ENCODE results near the gene CLOCK. TPM values are rescaled to one million over a fixed set of nuclear protein-coding genes. Genes with fewer than 3 reads are reported as not detected.

Gene CLOCK
- total RNA-seq, 1 donor from 2014 or later: 29.6 TPM

DNA sequence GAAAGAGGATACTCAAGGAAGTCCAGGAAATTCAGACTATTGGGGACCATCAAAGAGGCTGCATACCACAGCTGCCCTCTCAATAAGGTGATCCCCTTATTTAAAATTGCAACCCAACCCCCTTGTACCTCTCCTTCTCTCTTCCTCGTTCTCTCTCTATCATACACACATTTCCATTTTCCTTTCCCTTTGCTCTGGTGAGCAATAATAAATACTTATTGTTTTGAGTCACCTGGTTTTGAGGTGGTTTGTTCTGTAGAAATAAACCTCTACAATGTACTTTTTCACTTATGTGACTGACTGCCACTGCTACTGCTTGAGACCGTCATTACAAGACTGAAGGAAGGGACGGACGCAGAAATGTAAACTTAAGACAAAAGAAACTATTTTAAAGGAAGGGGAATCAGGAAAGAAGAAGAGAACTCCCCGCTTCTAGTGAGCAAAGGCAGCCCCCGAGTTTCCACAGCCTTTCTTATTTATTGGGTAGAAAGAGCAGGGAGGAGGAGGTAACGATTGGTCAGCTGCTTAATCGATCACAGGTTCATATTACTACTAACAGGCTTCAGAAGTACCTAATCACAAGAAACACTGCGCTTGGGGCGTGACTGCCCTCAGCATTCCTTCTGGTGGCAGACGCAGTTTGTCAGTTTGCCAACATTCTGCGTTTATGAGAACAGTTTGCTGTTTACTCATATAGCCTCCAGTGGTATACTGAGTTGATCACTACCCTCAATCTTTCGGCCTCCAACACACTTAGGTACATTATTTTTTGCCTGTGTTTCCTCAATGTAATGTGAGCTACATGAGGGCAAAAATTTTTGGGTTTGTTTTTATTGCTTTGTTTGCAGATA is 167.9 kb downstream of the CLOCK start:
- Mint-ChIP-seq H3K27ac (ENCODE audit: unreplicated experiment) (no peak overlapping the region), H3K4me1 (ENCODE audit: unreplicated experiment) (peaks cover 27% of the 10 kb centered on the region), H3K27me3 (ENCODE audit: unreplicated experiment) (no peaks in the 10 kb centered on the region), H3K36me3 (ENCODE audit: low read depth, unreplicated experiment) (peaks cover 3% of the 10 kb centered on the region), H3K9me3 (ENCODE audit: unreplicated experiment) (no peaks in the 10 kb centered on the region), H3K4me3 (ENCODE audit: unreplicated experiment) (no peak overlapping the region)
- TF ChIP-seq CTCF (IDR thresholded peaks at IDR 0.05; ENCODE audit: unreplicated experiment): no peak
- no peak for DNase-seq (ENCODE audit: low spot score)

Other genes starting within 250 kb of the CLOCK start
- gene SRD5A3, start 200.7 kb downstream of the CLOCK start, total RNA-seq (ENCODE audit: unreplicated experiment): 74.2 TPM
- gene TMEM165, start 151.0 kb downstream of the CLOCK start, total RNA-seq (ENCODE audit: unreplicated experiment): 197 TPM
- gene PDCL2, start 45.3 kb upstream of the CLOCK start, total RNA-seq (ENCODE audit: unreplicated experiment): not detected
- gene NMU, start 89.4 kb upstream of the CLOCK start, total RNA-seq (ENCODE audit: unreplicated experiment): 6.3 TPM